CD4-positive, alpha-beta T cell treated with Interleukin-10 for 1 hour (primary cell): Measurements from ENCODE around the gene ACP5.

ENCODE experiments used
- DNase-seq: peaks from one replicate; pipeline ENCODE4 v3.0.0-alpha.2; 2020

The ACP5 gene

DNA sequence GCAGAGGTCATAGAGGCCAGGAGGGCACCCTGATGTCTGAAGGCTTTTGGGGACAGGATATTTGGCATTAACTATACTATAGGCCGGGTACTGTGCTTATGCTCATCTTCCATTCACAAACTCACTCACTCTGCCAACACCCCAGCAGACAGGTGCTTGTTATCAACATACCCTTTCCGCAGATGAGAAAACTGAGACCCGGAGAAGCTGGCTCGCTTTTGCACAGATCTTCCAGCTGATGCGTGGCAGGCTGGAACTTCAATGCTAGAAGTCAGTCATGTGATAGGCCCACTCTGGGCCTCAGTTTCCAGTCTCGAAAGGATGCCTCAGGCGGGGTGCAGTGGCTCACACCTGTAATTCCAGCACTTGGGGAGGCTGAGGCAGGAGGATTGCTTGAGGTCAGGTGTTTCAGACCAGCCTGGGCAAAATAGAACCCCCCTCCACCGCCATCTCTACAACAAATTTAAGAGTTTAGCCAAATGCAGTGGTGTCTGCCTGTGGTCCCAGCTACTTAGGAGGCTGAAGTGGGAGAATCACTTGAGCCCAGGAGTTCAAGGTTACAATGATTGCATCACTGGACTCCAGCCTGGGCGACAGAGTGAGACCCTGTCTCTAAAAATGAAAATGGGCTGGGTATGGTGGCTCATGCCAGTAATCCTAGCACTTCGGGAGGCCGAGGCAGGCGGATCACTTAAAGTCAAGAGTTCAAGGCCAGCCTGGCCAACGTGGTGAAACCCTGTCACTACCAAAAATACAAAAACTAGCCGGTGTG is 29.3 kb downstream of the ACP5 start:
- DNase-seq: no peak

DNA sequence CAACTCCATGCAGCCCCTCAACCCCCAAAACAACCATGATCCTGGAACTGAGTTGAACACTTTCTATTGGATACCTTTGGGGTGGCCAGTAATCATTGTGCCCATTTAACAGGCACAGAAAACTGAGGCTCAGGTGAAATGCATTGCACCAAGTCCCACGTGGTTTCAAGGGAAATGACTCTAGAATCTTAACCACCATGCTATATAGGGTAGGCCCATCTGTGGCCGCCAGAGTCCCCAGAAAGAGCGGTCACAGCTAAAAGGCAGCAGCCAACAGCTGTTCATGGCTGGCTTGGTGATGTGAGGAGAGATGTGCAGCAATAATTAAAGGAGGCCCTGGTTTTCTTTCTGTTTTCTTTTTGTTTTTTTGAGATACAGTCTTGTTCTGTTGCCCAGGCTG is 36.2 kb downstream of the ACP5 start:
- DNase-seq: no peak

DNA sequence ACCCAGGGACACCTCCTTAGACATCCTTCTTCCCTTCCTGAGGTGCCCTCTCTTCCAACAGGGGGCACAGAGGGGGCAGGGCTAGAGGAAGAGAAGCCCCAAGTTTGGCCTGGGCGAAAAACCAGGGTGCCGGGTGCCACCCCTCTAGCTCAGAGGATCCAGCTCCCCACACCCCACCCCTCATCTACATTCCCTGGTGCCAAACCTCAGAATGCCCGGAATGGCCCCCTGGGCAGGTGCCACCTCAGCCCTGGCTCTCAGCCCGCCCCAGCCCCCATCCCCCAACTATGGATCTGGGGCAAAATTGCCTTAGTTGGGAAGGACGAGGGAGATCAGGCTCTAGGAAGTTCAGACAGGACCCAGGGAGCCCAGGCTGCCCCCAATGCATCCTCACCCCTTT is 36.8 kb downstream of the ACP5 start:
- DNase-seq: no peak

DNA sequence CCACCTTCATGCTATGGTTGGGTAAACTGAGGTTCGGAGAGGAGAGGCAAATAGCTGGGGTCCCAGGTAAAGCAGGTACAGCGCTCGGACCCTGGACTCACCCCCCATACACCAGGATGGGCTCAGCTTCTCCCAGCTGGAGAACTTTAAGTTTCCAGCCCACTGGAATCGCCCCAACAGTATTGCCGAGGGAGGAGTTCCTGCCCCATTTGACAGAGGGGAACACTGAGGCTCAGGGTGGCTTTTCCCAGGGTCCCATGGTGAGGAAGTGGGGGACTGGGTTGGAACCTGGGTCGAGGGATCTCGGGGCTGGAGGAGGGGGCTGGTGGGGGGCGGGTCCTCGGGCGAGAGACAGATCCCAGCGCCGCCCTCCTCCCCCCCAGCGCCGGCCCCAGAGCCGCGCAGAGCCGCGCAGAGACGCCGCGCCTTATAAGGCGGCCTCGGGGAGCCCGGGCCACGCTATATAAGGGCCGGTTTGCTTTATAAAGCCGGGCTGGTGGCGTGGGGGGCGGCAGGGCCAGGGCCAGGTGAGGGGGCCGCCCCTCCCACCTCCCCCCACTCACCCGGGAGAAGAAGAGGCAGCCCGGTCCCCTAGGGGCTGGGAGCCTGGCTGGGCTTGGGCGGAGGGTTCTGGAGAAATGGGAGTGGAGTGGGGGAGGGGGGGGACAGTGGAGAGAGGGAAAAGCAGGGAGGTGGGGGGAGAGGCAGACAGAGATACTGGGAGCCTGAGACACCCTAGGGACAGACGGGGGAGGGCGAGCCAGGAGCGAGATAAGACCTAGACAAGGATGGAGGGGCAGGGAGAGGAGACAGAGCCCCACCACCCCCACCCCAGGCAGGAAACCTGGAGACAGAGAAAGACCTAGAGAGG is 37.7 kb downstream of the ACP5 start:
- DNase-seq: no peak

DNA sequence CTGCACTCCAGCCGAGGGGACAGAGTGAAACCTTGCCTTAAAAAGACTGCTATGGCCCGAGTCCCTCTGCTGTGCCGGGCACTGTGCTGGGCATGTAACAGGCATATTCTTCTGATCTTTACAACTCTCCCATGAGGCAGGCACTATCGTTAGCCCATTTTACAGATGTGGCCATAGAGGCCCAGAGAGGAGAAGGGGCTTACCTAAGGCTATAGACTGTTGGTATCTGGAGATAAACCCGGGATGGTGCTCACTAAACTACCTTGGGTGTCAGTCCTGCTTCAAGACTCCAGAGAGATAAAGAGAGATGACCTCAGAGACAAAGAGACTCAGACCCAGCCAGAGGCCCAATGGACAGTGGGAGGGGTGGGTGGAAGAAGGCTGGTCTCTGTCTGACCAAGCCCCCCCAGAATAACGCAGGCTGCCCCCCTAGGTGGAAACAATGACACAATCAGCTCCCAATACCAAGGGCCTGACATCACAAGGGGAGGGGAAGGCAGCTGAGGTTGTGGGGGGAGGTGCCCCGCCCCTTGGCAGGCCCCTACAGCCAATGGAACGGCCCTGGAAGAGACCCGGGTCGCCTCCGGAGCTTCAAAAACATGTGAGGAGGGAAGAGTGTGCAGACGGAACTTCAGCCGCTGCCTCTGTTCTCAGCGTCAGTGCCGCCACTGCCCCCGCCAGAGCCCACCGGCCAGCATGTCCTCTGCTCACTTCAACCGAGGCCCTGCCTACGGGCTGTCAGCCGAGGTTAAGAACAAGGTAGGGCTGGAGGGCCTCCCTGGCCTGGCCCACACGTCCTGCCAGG is 39.0 kb downstream of the ACP5 start, which contains the start of gene CNN1:
CNN1 (plus strand) TSS at position 620 of the 805 bp plus-strand sequence; CDS start at position 697, 77 bp downstream.
- no peak for DNase-seq

DNA sequence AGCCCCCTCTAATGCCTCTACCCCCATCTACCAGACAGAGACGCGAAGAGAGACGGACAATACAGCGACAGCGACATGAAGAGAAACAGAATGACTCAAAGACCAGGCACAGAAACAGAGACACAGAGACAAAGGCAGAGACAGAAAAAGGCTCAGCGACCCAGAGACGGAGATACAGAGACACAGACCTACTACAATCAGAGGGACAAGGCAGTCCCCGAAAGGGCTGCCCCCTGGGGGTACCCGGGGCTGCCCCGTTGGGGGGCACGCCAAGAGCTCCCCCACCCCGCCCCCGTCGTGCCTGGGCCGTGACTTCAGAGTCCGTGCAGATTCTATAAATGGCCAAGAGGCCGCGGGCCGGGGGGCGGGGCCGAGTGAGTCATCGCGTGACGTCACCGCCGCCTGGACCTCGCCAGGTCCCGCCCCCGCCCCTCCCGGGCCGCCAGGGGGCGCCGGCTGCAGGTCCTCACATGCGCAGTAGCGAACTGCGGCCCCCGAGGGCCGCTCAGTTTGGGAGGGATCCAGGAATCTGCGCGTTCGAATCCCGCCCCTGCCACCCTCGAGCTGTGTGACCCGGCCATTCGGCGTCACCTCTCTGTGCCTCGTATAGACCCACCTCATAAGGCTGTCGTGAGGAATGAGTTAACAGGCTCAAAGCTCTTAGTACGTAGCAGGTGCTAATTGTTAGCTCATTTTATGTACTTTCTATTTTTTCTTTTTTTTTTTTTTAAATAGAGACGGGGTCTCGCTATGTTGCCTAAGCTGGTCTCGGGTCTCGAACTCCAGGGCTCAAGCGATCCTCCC is 41.5 kb downstream of the ACP5 start:
- peak; percentile 88 for DNase-seq

DNA sequence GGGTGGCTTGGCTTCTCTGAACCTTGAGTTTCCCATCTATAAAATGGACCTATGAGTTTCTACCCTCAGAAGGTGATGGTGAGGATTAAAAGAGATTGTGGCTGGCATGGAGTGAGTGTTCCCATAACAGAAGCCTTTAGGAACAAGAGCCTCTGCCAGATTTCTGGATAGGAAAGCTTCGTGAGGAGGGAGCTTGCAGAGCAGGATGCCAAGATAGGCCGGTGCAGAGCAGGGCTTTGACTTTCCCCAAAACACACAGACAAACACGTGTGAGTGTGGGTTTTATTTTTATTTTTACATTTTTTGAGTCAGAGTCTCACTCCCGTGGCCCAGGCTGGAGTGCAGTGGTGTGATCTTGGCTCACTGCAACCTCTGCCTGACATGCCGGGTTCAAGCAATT is 42.5 kb downstream of the ACP5 start:
- no peak for DNase-seq

DNA sequence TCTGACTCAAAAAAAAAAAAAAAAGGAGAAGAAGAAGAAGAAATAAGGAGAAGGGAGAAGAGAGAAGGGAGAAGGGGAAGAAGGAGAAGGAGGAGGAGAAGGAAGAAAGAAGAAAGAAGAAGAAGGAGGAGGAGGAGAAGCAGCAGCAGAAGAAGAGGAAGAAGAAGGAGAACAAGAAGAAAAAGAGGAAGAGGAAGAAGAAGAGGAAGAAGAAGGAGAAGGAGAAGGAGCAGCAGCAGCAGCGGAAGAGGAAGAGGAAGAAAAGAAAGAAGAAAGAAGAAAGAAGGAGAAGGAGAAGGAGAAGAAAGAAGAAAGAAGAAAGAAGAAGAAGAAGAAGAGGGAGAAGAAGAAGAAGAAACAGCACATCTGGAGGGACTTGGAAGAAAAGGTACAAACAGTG is 42.9 kb downstream of the ACP5 start:
- DNase-seq: no peak

DNA sequence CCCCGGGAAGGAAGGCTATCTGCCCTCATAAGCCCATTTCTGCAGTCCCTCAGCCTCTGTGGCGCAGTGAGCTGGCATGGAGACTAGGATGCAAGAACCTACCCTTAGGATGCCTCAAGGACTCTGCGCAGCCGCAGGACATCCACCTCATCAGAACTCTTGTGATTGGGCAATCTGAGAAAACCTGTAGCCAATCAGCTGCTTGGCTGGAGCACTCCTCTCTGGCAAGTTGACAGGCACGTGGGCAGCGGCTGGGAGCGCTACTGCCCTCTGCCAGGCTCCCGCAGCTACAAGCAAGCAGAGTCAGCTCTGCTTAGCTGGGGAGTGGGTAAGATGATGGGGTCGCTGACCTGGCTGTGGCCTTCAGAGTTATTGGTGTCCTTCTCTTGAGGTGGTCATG is 47.0 kb downstream of the ACP5 start:
- peak; percentile 45 for DNase-seq

DNA sequence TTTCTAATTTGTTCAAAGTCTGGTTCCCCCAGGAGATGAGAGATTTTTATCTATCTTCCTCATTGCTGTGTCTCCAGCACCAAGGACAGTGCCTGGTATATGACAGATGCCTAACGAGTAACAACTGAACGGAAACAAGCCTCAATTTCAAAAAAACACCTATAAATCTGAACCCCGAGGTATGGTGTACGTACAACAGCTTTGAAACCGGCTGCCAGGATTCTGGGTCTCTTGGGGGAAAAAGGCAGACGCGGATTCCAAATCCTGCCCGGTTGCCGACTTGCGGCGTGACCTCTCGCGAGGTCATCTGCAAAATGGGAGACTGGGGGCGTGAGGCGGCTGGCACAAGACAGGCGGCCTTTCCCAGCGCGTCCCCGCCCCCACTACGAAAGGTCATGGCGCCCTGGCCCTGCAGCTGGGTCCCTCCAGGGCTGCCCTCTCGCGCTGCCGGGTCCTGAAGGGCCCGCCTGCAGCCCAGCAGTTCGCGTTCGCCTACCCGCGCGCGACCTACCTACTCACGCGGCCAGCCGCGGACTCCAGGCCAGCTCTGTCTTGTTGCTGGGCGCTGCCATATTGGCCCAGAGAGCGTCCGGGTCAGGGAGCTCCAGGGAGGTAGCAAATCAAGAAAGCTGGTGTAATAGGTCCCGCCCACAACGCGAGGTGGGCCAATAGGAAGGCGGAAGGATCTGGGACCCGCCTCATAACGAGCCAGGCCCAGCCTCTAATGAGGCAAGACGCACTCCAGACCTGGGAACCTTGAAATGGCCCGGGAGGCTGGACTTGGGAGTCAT is 48.7 kb downstream of the ACP5 start, which contains the start of gene ECSIT:
ECSIT (minus strand) TSS at position 584 of the 791 bp plus-strand sequence. CDS start 9,964 bp downstream, outside the sequence.
- peak; percentile 96 for DNase-seq
